Naive thymus-derived CD4-positive, alpha-beta T cell (primary cell): ENCODE measurements around the gene EFEMP2. TPM values are rescaled to one million over a fixed set of nuclear protein-coding genes. Genes with fewer than 3 reads are reported as not detected.
A peak's percentile ranks its signal among the peaks of the same experiment; 100 is the strongest.

Experiments
- ATAC-seq: fragments of 150-1000 bp; cut with Tn5 transposase; 2 replicates; pipeline ENCODE4 v1.10.0; 2021; ENCODE audit warnings: mild to moderate bottlenecking, moderate library complexity
- CTCF ChIA-PET: fragments of 350-600 bp; sonication (Branson Sonifier 250); formaldehyde crosslinking; loops from one replicate; lab custom pipeline; 2021; ENCODE audit warnings: antibody characterized with exemption; lab: Charles Lee
- POLR2A ChIA-PET: fragments of 350-600 bp; sonication (Branson Sonifier 250); formaldehyde crosslinking; loops from one replicate; lab custom pipeline; 2021; ENCODE audit warnings: antibody characterized with exemption, inconsistent platforms; lab: Charles Lee
- DNase-seq, 9 donors: peaks; one replicate each; pipeline versions ENCODE4 v3.0.0 to v3.0.0-alpha.2; 2020 to 2022; ENCODE audit warnings: mixed read lengths in 1 of 9
- H3K27ac ChIP-seq: one replicate; pipeline ENCODE4 v1.7.0; 2013; ENCODE audit warnings: mild to moderate bottlenecking, low read depth, low read length, moderate library complexity
- H3K27me3 ChIP-seq, 2 donors: one replicate each; pipeline ENCODE4 v1.7.0; 2013; ENCODE audit warnings: low read length in 2 of 2, mild to moderate bottlenecking in 2 of 2, moderate library complexity in 2 of 2; ENCODE audit not compliant: control insufficient read depth in 2 of 2, insufficient read depth in 2 of 2
- H3K36me3 ChIP-seq, 3 experiments: 1 replicate in 2 of 3; 2 replicates in 1 of 3; pipeline ENCODE4 v1.7.0; 2013; ENCODE audit warnings: low read length in 3 of 3, mild to moderate bottlenecking in 3 of 3, moderate library complexity in 1 of 3; ENCODE audit not compliant: insufficient read depth in 3 of 3, control insufficient read depth in 2 of 3
- H3K4me1 ChIP-seq, 2 donors: one replicate each; pipeline ENCODE4 v1.7.0; 2013; ENCODE audit warnings: low read length in 2 of 2, mild to moderate bottlenecking in 2 of 2, moderate library complexity in 1 of 2; ENCODE audit not compliant: control insufficient read depth in 2 of 2, insufficient read depth in 2 of 2
- H3K4me3 ChIP-seq: 2 replicates; pipeline ENCODE4 v1.7.0; 2013; ENCODE audit warnings: mild to moderate bottlenecking, low read length
- H3K9me3 ChIP-seq, 3 experiments: 1 replicate in 2 of 3; 2 replicates in 1 of 3; pipeline ENCODE4 v1.7.0; 2013; ENCODE audit warnings: low read length in 3 of 3; ENCODE audit not compliant: control insufficient read depth in 2 of 3
- H3K27ac Mint-ChIP-seq, 9 donors: one replicate each; pipeline ENCODE4 v1.8.0; 2020 to 2022; ENCODE audit warnings: mixed read lengths in 9 of 9, mild to moderate bottlenecking in 8 of 9, moderate library complexity in 5 of 9, inconsistent platforms in 2 of 9
- H3K27me3 Mint-ChIP-seq, 5 donors: one replicate each; pipeline ENCODE4 v1.8.0; 2021 to 2022; ENCODE audit warnings: mixed read lengths in 5 of 5, mild to moderate bottlenecking in 1 of 5
- H3K36me3 Mint-ChIP-seq, 5 donors: one replicate each; pipeline ENCODE4 v1.8.0; 2020 to 2022; ENCODE audit warnings: mixed read lengths in 5 of 5, mild to moderate bottlenecking in 3 of 5, inconsistent platforms in 1 of 5
- H3K4me1 Mint-ChIP-seq, 7 donors: one replicate each; pipeline ENCODE4 v1.8.0; 2020 to 2022; ENCODE audit warnings: mixed read lengths in 7 of 7, mild to moderate bottlenecking in 3 of 7, inconsistent platforms in 1 of 7
- H3K4me3 Mint-ChIP-seq, 10 donors: one replicate each; pipeline ENCODE4 v1.8.0; 2020 to 2022; ENCODE audit warnings: mild to moderate bottlenecking in 10 of 10, mixed read lengths in 10 of 10, moderate library complexity in 6 of 10, inconsistent platforms in 2 of 10
- H3K9me3 Mint-ChIP-seq, 11 donors: one replicate each; pipeline ENCODE4 v1.8.0; 2020 to 2022; ENCODE audit warnings: mixed read lengths in 11 of 11, mild to moderate bottlenecking in 4 of 11, inconsistent platforms in 1 of 11, moderate library complexity in 1 of 11
- intact Hi-C, 2 donors: fragments of 100-400 bp; cut with micrococcal nuclease; formaldehyde crosslinking; loops; one replicate each; pipeline ENCODE4 v1.15.1; 2023
- polyA plus RNA-seq, 2 donors: library from polyadenylated mRNA; unstranded; fragments of 300-500 nt; fragmentation: Illumina TruSeq; gene quantifications; one replicate each; pipeline ENCODE4 v1.2.3, GENCODE V29; 2021
- total RNA-seq, 6 experiments: library from RNA in 5 of 6; stranded (reverse) in 5 of 6; gene quantifications; 1 replicate in 5 of 6; 2 replicates in 1 of 6; pipeline ENCODE4 v1.2.3 and lab custom pipeline; 2021 to 2026

Gene EFEMP2
- total and polyA plus RNA-seq, 7 experiments from 2014 or later, result 0.40 to 16.0 (median 9.2) TPM

DNA sequence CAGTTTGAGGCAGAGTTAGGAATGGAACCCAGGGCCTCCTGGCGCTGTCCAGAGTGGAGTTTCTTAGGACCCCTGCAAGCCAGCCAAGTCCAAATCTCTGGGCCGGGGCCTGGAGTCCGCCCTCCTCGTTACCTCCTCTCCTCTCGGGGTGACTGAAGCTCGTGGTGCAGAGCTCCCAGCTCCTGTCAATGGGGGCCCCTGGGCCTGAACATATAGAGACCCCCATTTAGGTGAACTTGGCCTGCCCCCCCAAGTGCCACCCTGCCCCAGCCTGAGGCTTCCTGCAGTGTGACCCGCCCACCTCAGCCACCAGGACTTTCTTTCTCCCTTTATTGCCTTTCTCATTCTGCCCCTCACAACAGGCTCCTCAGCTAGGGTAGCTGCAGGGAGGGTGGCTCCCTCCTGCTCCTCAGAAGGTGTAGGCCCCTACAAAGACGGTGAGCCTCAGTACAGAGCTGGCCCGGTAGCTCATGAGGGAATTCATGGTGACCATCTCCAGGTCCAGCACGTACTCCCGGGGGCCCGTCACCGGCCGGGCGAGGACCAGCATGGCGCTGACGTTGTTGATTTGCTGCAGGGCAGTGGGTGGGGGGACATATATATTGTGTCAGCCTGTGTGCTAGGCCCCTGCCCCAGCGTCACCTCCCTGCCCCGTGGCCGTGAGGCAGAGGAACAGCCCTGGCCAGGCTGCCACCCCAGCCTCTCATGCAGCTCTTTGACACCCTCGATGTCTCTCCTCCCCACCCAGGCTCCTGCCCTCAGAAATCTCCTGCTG lies 5.9 kb downstream of the EFEMP2 start:
- H3K36me3 ChIP-seq, result peaks cover 5 to 55% (median 12%) of the 10 kb centered on the region in 3 experiments
- no peak overlapping the region for H3K27ac ChIP-seq
- Mint-ChIP-seq H3K27ac (peak overlapping the region in 2 of 9 donors; percentile 57 to 59), H3K4me3 (no peak overlapping the region), H3K27me3 (no peaks in the 10 kb centered on the region), H3K9me3 (no peaks in the 10 kb centered on the region), H3K36me3 (peaks cover 0 to 16% (median 6%) of the 10 kb centered on the region in 5 donors), H3K4me1 (peaks cover 13 to 27% (median 15%) of the 10 kb centered on the region in 7 donors)
- no peak for ATAC-seq
- no peaks in the 10 kb centered on the region for H3K27me3 ChIP-seq
- CTCF ChIA-PET, result interaction anchor here (1.2 to 2.1 kb wide), 2 partner anchors 18 to 21 kb away, joined by 4 to 9 read pairs; partner anchors contain the start of gene FIBP
- POLR2A ChIA-PET, result interaction anchor here (12.9 kb wide), 1 partner anchor 22 kb away, joined by 316 read pairs; the partner anchor contains the start of genes CCDC85B and FIBP
- no peaks in the 10 kb centered on the region for H3K9me3 ChIP-seq
- intact Hi-C loops, result no loop called here
- no peak overlapping the region for H3K4me3 ChIP-seq
- H3K4me1 ChIP-seq, result peaks cover 11 to 14% of the 10 kb centered on the region in 2 donors
- peak in 1 of 9 donors; percentile 8 for DNase-seq

DNA sequence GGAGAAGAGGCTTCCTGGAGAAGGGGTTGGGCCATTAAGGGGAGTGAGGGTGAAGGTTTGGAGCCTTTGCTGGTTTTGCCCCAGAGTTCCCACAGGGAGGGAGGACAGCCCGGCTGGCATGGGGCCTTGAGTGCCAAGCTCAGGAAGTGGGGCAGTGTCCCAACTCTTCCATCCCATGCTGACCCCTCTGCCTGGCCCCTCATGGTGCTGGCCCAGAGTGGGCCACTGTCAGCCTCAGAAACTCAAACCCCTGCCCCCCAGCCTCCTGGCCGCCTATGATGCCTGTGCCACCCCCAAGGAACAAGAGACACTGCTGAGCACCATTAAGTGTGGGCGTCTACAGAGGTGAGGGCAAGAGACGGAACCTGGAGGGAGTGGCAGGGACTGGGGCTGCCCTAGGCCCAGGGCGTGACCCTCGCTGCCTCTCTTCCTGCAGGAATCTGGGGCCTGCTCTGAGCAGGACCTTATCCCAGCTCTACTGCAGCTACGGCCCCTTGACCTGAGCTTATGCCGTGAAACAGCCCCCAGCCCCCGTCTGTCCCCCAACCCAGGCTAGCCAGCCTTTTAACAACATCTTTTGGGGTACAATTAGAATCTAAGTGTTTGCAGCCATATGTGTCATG lies 6.9 kb downstream of the EFEMP2 start:
- POLR2A ChIA-PET, result interaction anchor here (12.9 kb wide), 1 partner anchor 23 kb away, joined by 316 read pairs; the partner anchor contains the start of genes CCDC85B and FIBP
- Mint-ChIP-seq H3K9me3 (no peaks in the 10 kb centered on the region), H3K4me1 (peaks cover 16 to 31% (median 18%) of the 10 kb centered on the region in 7 donors), H3K4me3 (no peak overlapping the region), H3K27me3 (no peaks in the 10 kb centered on the region), H3K27ac (peak overlapping the region in 1 of 9 donors; percentile 9), H3K36me3 (peaks cover 0 to 16% (median 6%) of the 10 kb centered on the region in 5 donors)
- CTCF ChIA-PET, result interaction anchor here (2.1 kb wide), 1 partner anchor 19 kb away, joined by 9 read pairs; no protein-coding TSS in a partner anchor
- Histone ChIP-seq H3K27me3 (no peaks in the 10 kb centered on the region), H3K4me3 (no peak overlapping the region), H3K4me1 (peaks cover 12 to 16% of the 10 kb centered on the region in 2 donors), H3K36me3 (peaks cover 5 to 56% (median 12%) of the 10 kb centered on the region in 3 experiments), H3K27ac (no peak overlapping the region), H3K9me3 (no peaks in the 10 kb centered on the region)
- intact Hi-C loops, result no loop called here
- DNase-seq (no peak), ATAC-seq (no peak)

DNA sequence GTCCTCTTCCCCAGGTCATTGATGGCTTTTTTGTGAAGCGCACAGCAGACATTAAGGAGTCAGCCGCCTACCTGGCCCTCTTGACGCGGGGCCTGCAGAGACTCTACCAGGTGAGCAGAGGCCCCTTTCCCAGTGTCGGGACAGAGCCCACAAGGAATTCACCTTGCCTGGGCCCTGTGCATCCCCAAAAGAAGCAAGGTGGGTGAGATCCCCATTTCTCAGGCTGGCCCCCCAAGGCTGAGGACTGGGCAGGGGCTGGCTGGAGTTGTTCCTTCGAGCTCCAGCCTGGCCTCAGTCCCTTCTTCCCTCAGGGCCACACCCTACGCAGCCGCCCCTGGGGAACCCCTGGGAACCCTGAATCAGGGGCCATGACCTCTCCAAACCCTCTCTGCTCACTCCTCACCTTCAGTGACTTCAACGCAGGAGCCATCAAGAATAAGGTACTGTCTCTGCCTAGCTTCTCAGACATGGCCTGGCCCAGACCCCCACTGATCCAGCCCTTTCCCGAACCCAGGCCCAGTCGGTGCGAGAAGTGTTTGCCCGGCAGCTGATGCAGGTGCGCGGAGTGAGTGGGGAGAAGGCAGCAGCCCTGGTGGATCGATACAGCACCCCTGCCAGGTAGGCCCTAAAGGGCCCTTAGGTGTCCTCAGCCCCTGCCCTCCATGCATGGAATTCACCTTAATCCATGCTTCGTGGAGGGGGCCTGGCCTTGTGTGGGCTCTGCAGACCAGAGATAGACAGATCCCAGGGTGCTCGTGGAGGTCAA lies 7.7 kb downstream of the EFEMP2 start:
- intact Hi-C loops, result no loop called here
- Histone ChIP-seq H3K27ac (no peak overlapping the region), H3K9me3 (no peaks in the 10 kb centered on the region), H3K4me3 (no peak overlapping the region), H3K27me3 (no peaks in the 10 kb centered on the region), H3K36me3 (peaks cover 5 to 60% (median 12%) of the 10 kb centered on the region in 3 experiments), H3K4me1 (peaks cover 12 to 15% of the 10 kb centered on the region in 2 donors)
- Mint-ChIP-seq H3K27me3 (no peaks in the 10 kb centered on the region), H3K9me3 (no peaks in the 10 kb centered on the region), H3K36me3 (peaks cover 0 to 18% (median 9%) of the 10 kb centered on the region in 5 donors), H3K27ac (peak overlapping the region in 1 of 9 donors; percentile 38), H3K4me3 (no peak overlapping the region), H3K4me1 (peaks cover 17 to 30% (median 19%) of the 10 kb centered on the region in 7 donors)
- ATAC-seq (no peak), DNase-seq (no peak)
- CTCF ChIA-PET, result interaction anchor here (2.1 to 8.3 kb wide), 2 partner anchors 20 to 23 kb away, joined by 9 to 159 read pairs; partner anchors contain the start of genes CCDC85B and FIBP
- POLR2A ChIA-PET, result interaction anchor here (12.9 kb wide), 1 partner anchor 24 kb away, joined by 316 read pairs; the partner anchor contains the start of genes CCDC85B and FIBP

DNA sequence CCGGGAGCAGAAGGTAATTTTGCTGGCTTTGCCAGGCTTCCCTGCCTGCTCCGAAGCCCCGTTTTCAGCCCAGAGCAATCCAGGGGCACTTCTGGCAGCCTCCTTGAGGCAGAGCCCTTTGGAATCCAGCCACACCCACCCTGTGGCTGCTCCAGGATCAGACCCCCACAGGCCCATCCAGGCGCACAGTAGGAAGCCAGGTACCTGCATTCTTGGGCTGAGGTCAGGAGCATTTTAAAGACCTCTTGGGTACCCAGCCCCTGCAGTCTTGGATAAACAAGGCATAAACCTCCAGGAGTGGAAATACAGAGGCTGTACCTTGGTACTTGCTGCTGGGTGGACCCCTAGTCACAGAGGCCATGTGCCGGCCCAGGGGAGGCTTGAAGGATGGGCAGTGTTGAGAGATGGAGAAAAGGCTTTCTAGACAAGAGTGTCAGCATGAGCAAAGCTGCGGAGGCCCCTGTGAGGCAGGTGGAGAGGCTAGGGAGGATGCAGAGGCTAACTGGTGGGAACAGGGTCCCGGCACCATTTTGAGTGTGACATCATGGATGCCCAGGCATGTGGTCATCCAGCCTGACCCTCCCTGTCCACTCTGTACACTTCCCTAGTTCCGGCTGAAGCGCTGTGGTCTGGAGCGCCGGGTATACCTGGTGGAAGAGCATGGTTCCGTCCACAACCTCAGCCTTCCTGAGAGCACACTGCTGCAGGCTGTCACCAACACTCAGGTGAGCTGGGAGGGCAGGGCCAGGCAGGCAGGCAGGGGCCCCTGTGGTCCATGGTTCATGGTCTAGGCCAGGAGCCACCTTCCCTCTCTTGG lies 8.5 kb downstream of the EFEMP2 start:
- Mint-ChIP-seq H3K4me1 (peaks cover 17 to 30% (median 19%) of the 10 kb centered on the region in 7 donors), H3K36me3 (peaks cover 0 to 20% (median 9%) of the 10 kb centered on the region in 5 donors), H3K4me3 (no peak overlapping the region), H3K27me3 (no peaks in the 10 kb centered on the region), H3K27ac (peak overlapping the region in 1 of 9 donors; percentile 51), H3K9me3 (no peaks in the 10 kb centered on the region)
- ATAC-seq (no peak), DNase-seq (peak in 1 of 9 donors; percentile 6)
- POLR2A ChIA-PET, result interaction anchor here (0.8 to 12.9 kb wide), 3 partner anchors 6 to 25 kb away, joined by 3 to 316 read pairs (median 109); partner anchors contain the start of genes CCDC85B, EFEMP2 and FIBP
- no peak overlapping the region for H3K4me3 ChIP-seq
- peaks cover 5 to 60% (median 12%) of the 10 kb centered on the region in 3 experiments for H3K36me3 ChIP-seq
- H3K9me3 ChIP-seq, result no peaks in the 10 kb centered on the region
- peaks cover 12 to 16% of the 10 kb centered on the region in 2 donors for H3K4me1 ChIP-seq
- no peaks in the 10 kb centered on the region for H3K27me3 ChIP-seq
- no peak overlapping the region for H3K27ac ChIP-seq
- CTCF ChIA-PET, result interaction anchor here (8.3 kb wide), 1 partner anchor 24 kb away, joined by 159 read pairs; the partner anchor contains the start of genes CCDC85B and FIBP
- intact Hi-C loops, result no loop called here

DNA sequence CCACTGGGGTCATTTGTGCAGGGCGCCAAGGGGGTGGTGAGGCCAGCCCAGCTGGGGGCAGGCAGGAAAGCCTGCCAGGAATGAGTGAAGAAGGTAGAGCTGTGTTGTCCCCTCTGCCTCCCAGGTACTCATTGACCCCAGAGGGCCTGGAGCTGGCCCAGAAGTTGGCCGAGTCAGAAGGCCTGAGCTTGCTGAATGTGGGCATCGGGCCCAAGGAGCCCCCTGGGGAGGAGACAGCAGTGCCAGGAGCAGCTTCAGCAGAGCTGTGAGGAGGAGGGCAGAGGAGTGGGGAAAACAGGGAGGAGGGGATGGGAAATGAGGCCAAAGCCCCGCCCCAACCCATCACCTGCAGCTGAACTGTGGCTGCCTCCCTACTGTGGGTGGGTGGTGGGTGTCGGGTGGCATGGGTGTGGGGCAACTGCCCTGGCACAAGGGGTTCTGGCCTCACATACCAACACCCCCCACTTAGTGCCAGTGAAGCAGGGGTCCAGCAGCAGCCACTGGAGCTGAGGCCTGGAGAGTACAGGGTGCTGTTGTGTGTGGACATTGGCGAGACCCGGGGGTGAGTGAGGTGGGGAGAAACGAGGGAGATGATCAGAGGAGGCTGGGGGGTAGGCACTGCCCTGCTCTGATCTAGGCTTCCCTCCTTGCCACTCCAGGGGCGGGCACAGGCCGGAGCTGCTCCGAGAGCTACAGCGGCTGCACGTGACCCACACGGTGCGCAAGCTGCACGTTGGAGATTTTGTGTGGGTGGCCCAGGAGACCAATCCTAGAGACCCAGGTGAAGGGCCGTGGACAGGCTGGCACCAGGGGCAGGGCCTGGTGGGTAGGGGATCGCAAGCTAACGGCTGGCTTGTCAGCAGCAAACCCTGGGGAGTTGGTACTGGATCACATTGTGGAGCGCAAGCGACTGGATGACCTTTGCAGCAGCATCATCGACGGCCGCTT lies 9.4 kb downstream of the EFEMP2 start:
- H3K4me1 Mint-ChIP-seq, result peaks cover 23 to 38% (median 25%) of the 10 kb centered on the region in 7 donors
- Histone ChIP-seq H3K27ac (no peak overlapping the region), H3K9me3 (no peaks in the 10 kb centered on the region), H3K36me3 (peaks cover 5 to 60% (median 12%) of the 10 kb centered on the region in 3 experiments), H3K27me3 (no peaks in the 10 kb centered on the region), H3K4me1 (peaks cover 18 to 24% of the 10 kb centered on the region in 2 donors), H3K4me3 (no peak overlapping the region)
- peak overlapping the region in 2 of 10 donors; percentile 47 to 51 for H3K4me3 Mint-ChIP-seq
- H3K27me3 Mint-ChIP-seq, result no peaks in the 10 kb centered on the region
- CTCF ChIA-PET, result interaction anchor here (8.3 kb wide), 1 partner anchor 25 kb away, joined by 159 read pairs; the partner anchor contains the start of genes CCDC85B and FIBP
- H3K27ac Mint-ChIP-seq, result peak overlapping the region in 2 of 9 donors; percentile 28 to 62
- POLR2A ChIA-PET, result interaction anchor here (0.7 to 12.9 kb wide), 6 partner anchors 7 to 96 kb away, joined by 3 to 316 read pairs (median 60); partner anchors contain the start of genes CCDC85B, EFEMP2, FIBP and SART1
- peaks cover 0 to 20% (median 9%) of the 10 kb centered on the region in 5 donors for H3K36me3 Mint-ChIP-seq
- ATAC-seq, result no peak
- intact Hi-C loops, result no loop called here
- peak in 1 of 9 donors; percentile 6 for DNase-seq
- H3K9me3 Mint-ChIP-seq, result no peaks in the 10 kb centered on the region
